C4-2B (cell line): ENCODE results near the gene RUFY2.

Experiments used
- H3K27ac ChIP-seq: fragments of 450-650 bp; 2 replicates; pipeline ENCODE4 v1.5.1; 2017
- CTCF ChIP-seq: fragments of 450-650 bp; conservative IDR thresholded peaks from 2 replicates; pipeline ENCODE4 v1.5.1; 2017; ENCODE audit warnings: mild to moderate bottlenecking
- ZFX ChIP-seq: fragments of 450-650 bp; IDR thresholded peaks from 2 replicates; pipeline ENCODE4 v1.6.1; 2017

The RUFY2 gene

GRCh38 chr10:68342909-68343516 is 64.1 kb downstream of the RUFY2 start:
- no peak overlapping the region for H3K27ac ChIP-seq
- TF ChIP-seq CTCF (no peak), ZFX (no peak)

- no peak for TF ChIP-seq ZFX
- TF ChIP-seq CTCF = no peak
- no peak overlapping the region for H3K27ac ChIP-seq
These were observed 66.6 kb downstream of the RUFY2 start for GRCh38 chr10:68340358-68341080.

GRCh38 chr10:68336754-68337351 is 70.2 kb downstream of the RUFY2 start:
- no peak overlapping the region for H3K27ac ChIP-seq
- no peak for TF ChIP-seq ZFX
- TF ChIP-seq CTCF = no peak

DNA sequence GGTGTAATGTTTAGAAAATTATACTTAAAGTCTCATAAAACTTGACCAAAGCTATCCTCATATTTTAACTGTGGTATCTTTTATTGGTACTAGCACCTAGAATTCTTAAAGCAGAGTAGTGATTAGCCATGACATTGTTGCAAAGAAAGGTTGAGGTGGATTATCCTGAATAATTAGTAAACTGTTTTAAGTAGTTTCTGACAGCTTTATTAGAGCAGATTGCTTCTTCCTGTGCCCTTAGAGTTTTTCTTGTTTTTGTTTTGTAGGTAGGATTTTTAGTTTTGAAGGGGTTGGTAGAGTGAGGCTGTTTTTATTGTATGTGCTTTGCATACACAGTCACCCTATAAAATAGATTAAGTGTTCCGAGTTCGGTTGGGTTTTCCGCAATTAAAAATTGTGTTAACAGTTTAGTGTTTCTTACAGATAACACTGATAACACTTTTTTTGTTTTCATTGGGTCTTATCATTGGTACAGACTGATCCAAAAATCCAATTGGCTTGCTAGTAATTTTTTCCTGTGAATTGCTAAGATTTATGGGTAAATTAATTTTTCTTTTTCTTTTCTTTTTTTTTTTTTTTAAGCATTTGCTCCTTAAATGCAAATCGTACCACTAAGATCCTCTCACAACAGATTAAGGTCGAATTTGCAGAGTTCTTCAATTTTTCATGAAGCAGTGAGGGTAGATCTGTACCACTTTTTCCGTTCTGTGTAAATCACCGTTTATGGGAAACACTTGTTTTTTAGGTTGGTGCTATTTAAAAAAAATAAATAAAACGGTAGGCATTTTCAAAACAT is 72.2 kb downstream of the RUFY2 start:
- H3K27ac ChIP-seq = no peak overlapping the region
- no peak for TF ChIP-seq CTCF
- no peak for TF ChIP-seq ZFX

GRCh38 chr10:68333440-68334431 is 73.3 kb downstream of the RUFY2 start:
- H3K27ac ChIP-seq = no peak overlapping the region

GRCh38 chr10:68333058-68333395 is 74.0 kb downstream of the RUFY2 start:
- H3K27ac ChIP-seq = peak overlapping the region; percentile 99
- peak; percentile 38 for TF ChIP-seq CTCF
- no peak for TF ChIP-seq ZFX

More at GRCh38 chr10:68333440-68334431, 73.3 kb downstream of the RUFY2 start:
- TF ChIP-seq ZFX (no peak), CTCF (no peak)
